GM19043 (cell line): ENCODE measurements around the gene ABL1.
"Not testable (repeated sequence)": the region's sequence is repeated elsewhere in the genome, so short reads cannot be mapped to it uniquely, and the experiment has no call there.

ENCODE experiments used
- ATAC-seq: cut with Tn5 transposase; IDR thresholded peaks from one replicate; pipeline ENCODE4 v1.9.1; 2021; ENCODE audit warnings: low read depth; ENCODE audit not compliant: unreplicated experiment

ABL1 gene

GRCh38 chr9:130847306-130848217 is 12.5 kb downstream of the ABL1 start:
- no peak for ATAC-seq

- ATAC-seq = not testable (repeated sequence)
Measured at GRCh38 chr9:130848514-130848913, 13.5 kb downstream of the ABL1 start.

GRCh38 chr9:130849356-130849755 is 14.3 kb downstream of the ABL1 start:
- no peak for ATAC-seq

- no peak for ATAC-seq
Measured at GRCh38 chr9:130852801-130853200, 17.7 kb downstream of the ABL1 start.

- ATAC-seq = no peak
Measured at GRCh38 chr9:130854092-130854491, 19.0 kb downstream of the ABL1 start.

DNA sequence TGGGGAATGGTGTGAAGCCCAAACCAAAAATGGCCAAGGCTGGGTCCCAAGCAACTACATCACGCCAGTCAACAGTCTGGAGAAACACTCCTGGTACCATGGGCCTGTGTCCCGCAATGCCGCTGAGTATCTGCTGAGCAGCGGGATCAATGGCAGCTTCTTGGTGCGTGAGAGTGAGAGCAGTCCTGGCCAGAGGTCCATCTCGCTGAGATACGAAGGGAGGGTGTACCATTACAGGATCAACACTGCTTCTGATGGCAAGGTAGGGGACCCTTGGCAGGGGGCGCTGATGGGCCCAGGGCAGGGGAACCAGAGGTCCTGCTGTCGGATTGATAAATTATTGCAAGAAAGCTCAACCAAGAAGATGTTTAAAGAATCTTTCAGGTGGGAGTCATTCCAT is 19.8 kb downstream of the ABL1 start:
- no peak for ATAC-seq

GRCh38 chr9:130856474-130856873 is 21.4 kb downstream of the ABL1 start:
- no peak for ATAC-seq

DNA sequence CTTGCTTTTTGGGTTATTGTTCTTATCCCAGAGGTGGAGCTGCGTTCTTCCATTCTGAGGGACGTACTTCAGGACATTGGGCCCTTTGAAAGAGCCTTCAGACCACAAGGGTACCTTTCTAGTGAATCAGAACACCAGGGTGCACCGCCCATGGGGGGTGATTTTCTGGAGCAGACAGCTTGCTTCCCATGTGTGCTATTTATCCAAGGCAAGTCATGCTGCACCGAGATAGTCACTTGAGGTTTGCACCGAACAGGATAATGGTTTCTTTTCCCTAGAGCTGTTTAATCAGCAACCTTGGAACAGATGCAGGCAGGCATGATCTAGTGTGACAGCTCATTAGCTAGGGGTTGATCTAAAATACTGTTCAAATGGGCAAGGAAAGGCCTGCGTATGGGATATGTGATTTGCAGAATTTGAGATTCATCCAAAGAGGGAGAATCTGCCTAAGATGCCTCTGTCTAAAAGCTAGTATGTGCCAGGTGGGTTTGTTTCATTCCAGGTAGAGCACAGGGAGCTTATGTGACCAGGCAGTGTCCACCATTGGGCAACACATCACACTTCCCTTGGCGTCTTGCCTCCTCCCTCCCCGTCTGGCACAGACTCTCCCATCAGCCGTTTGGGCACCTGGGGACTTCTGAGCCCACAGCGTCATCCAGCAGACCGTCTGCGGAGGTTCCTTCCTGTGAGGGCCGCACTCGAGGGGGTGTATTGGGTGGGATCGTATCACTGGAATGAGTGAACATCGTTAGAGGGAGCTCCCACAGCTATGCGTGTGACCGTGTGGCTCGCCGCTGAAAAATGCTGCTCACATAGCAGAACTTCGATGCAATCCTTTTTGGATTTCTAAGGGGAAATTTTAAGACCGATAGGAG is 23.0 kb downstream of the ABL1 start:
- no peak for ATAC-seq

GRCh38 chr9:130858739-130859705 is 24.0 kb downstream of the ABL1 start:
- no peak for ATAC-seq

DNA sequence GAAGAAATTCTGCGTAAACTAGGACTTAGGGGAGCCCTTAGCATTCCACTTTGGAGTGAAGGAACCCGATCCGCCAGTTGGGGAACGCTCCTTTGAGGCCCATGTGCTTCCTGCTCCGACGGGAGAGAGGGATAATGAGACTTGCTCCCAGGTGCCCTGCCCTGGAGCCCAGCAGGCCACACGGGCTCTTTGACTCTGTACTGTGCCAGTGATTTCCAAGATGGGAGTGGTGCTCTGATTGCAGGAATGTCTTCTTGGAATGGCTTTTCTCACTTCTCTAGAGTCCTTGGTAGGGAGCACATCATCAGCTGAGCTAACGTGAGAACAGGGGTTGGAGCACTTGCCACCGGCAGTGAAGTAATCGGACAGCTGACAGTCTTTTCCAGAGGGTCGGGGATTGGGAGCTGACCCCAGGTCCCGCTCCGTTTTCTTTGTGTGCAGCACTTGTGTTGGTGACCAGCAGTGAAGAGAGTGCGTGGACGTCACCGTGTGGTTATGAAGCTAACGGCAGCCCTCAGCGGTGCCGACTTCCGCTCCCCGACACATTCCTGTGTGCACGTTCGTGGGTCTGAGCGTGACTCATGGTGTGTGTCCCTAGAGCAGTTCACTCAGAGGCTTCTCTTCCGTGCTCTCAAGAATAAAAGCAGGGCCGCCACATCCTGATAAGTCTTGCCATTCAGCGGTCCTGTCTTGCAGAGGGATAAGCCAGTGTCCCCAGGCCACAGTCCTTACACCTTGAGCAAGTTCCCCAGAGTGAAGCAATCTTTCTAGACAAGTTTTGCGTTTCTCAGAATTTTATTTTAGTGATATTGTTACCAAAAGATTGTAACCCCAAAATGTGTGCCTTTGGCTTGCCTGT is 25.6 kb downstream of the ABL1 start:
- no peak for ATAC-seq

DNA sequence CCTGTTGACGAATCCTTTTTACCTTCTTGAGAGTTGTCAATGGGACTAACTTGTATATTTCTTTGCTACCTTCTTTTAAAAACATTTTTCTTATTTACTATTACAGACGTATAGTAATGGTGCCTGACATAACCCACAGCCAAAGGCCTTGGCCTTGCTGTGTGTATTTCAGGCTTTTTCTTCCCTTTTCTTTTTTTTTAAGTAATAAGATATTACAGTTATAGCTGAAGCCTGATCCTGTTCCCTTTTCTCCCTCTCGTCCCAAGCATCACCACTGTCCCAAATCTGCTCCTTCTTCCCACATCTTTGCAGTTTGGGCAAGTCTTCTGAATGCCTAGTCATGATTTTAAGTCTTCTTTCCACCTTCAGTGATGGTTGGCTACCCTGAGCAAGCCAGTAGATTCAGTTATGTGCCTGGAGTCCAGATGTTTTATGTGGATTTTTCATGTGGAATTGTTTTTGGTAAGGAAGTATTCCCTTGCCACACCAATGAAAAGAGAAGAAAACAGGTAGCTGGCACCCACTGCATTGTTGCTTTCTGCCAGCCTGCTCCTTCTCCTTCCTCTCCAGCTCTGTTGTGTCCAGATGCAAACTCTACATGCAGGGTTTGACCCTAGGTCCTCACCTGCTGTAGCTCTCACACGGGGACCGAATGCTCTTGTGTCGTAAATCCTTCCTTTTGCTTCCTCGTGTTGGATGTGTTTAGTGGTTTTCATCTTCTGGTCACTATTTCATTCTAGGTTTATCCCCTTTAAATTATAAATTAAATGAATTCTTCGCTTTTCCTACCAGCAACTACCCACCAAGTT is 26.5 kb downstream of the ABL1 start:
- ATAC-seq = no peak

- no peak for ATAC-seq
Measured at GRCh38 chr9:130862217-130862616, 27.2 kb downstream of the ABL1 start.

DNA sequence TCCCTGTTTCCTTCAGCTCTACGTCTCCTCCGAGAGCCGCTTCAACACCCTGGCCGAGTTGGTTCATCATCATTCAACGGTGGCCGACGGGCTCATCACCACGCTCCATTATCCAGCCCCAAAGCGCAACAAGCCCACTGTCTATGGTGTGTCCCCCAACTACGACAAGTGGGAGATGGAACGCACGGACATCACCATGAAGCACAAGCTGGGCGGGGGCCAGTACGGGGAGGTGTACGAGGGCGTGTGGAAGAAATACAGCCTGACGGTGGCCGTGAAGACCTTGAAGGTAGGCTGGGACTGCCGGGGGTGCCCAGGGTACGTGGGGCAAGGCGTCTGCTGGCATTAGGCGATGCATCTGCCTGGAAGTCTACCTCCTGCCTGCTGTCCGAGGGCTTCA is 27.7 kb downstream of the ABL1 start:
- ATAC-seq = no peak

DNA sequence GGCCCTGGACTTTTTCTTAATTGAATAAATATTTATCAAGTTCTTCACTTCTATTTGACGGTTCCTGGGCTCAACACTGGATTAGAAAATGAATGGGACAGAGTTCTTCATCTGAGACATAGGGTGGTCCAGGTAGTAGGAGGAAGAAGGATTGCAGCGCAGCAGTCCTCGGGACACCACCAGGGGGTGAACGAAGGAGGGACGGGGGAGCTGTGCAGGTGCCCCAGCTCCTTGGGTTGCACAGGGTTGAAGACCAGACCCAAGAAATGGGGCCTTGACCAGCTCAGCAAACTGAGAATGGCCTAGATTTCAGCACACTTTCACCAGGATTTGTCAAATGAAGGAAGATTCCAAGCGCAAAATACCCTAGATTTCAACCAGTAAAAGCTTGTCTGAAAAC is 29.5 kb downstream of the ABL1 start:
- no peak for ATAC-seq

GRCh38 chr9:130865921-130866320 is 30.9 kb downstream of the ABL1 start:
- ATAC-seq = no peak

- no peak for ATAC-seq
Measured at GRCh38 chr9:130866474-130866965, 31.5 kb downstream of the ABL1 start.

GRCh38 chr9:130867556-130867955 is 32.5 kb downstream of the ABL1 start:
- no peak for ATAC-seq

GRCh38 chr9:130868230-130868629 is 33.2 kb downstream of the ABL1 start:
- ATAC-seq = no peak
